Activated gamma-delta T cell treated with Interleukin-2 at 50 U/mL for 16 hours (primary cell): ENCODE results near the gene WAC.
"Not testable (repeated sequence)": the region's sequence is repeated elsewhere in the genome, so short reads cannot be mapped to it uniquely, and the experiment has no call there.

Experiments used
- DNase-seq: peaks from one replicate; pipeline ENCODE4 v3.0.0-alpha.2; 2020

The WAC gene

GRCh38 chr10:28569506-28570159 is 36.7 kb downstream of the WAC start:
- DNase-seq, result no peak

- DNase-seq, result no peak
Observed at GRCh38 chr10:28570598-28570997, 37.7 kb downstream of the WAC start.

GRCh38 chr10:28571265-28571664 is 38.3 kb downstream of the WAC start:
- no peak for DNase-seq

- not testable (repeated sequence) for DNase-seq
Observed at GRCh38 chr10:28574214-28574613, 41.3 kb downstream of the WAC start.

- DNase-seq, result no peak
Observed at GRCh38 chr10:28575852-28576251, 42.9 kb downstream of the WAC start.

GRCh38 chr10:28577506-28577905 is 44.6 kb downstream of the WAC start:
- no peak for DNase-seq

GRCh38 chr10:28578454-28578853 is 45.5 kb downstream of the WAC start:
- DNase-seq, result no peak

GRCh38 chr10:28580825-28581224 is 47.9 kb downstream of the WAC start:
- no peak for DNase-seq

- no peak for DNase-seq
Observed at GRCh38 chr10:28581916-28582315, 49.0 kb downstream of the WAC start.

GRCh38 chr10:28585076-28585475 is 52.2 kb downstream of the WAC start:
- DNase-seq, result no peak

- no peak for DNase-seq
Observed at GRCh38 chr10:28586176-28586575, 53.3 kb downstream of the WAC start.

GRCh38 chr10:28587270-28587969 is 54.5 kb downstream of the WAC start:
- DNase-seq, result no peak

- DNase-seq, result no peak
Observed at GRCh38 chr10:28587970-28588290, 55.0 kb downstream of the WAC start.

GRCh38 chr10:28592953-28593352 is 60.0 kb downstream of the WAC start:
- no peak for DNase-seq

GRCh38 chr10:28593811-28594210 is 60.9 kb downstream of the WAC start:
- DNase-seq, result no peak

- peak; percentile 13 for DNase-seq
Observed at GRCh38 chr10:28594406-28594805, 61.5 kb downstream of the WAC start.

GRCh38 chr10:28595613-28596012 is 62.7 kb downstream of the WAC start:
- no peak for DNase-seq

- DNase-seq, result no peak
Observed at GRCh38 chr10:28600056-28600455, 67.1 kb downstream of the WAC start.

GRCh38 chr10:28601012-28601411 is 68.1 kb downstream of the WAC start:
- DNase-seq, result no peak

- no peak for DNase-seq
Observed at GRCh38 chr10:28604567-28605536, 71.9 kb downstream of the WAC start.

- no peak for DNase-seq
Observed at GRCh38 chr10:28606568-28606967, 73.7 kb downstream of the WAC start.

GRCh38 chr10:28609636-28610035 is 76.7 kb downstream of the WAC start:
- not testable (repeated sequence) for DNase-seq

- DNase-seq, result no peak
Observed at GRCh38 chr10:28612877-28613276, 80.0 kb downstream of the WAC start.

GRCh38 chr10:28616514-28616913 is 83.6 kb downstream of the WAC start:
- DNase-seq, result no peak
